Epithelial cell of proximal tubule (primary cell): ENCODE data around the gene C14orf132. TPM values are rescaled to one million over a fixed set of nuclear protein-coding genes. Genes with fewer than 3 reads are reported as not detected.

ENCODE experiments used
- DNase-seq: peaks from one replicate; pipeline ENCODE4 v3.0.0-alpha.2; 2011; ENCODE audit warnings: low read depth
- H3K4me3 ChIP-seq: 2 replicates; pipeline ENCODE4 v1.5.1; 2011; ENCODE audit warnings: low read depth, mild to moderate bottlenecking, low read length
- total RNA-seq: library from RNA; depleted of rRNA; stranded (reverse); fragments of >200 nt; gene quantifications from 2 replicates; pipeline ENCODE4 v1.2.3, GENCODE V29; 2015
- TF ChIP-seq, protein P1 (sequence below): conservative IDR thresholded peaks from 2 replicates; pipeline ENCODE4 v1.5.1; 2012; ENCODE audit warnings: low read depth, mild to moderate bottlenecking, low read length

C14orf132 gene
- total RNA-seq, 1 donor from 2014 or later, result 4.0 TPM

DNA sequence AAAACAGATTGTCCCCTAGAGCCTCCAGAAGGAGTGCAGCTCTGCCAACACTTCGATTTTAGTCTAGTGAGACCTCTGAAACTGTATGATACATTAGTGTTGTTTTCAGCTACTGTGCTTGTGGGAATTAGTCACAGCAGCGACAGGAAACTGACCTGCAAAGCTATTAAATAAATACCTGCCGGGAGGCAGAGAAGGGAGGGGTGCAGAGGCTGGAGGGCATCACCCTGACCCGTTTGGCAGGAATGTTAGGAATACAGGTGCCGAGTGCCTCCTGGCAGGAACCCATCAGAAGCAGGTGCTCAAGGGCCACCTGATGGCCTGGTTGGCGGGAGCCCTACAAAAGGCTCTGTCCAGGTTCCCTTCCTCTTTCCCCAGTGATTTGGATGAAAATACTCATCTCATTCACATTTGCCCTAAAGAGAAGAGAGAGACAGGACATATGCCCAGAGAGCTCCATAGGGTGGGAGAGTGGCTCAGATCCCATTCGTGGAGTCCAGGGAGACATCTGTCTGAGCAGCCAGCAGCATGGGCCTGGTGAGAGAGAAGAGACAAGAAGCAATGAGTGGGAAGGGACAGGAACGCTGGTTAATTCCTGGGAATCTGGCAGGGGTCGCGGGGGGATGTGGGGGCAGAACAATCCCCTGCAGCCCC is 44.6 kb downstream of the C14orf132 start:
- no peak overlapping the region for H3K4me3 ChIP-seq
- no peak for DNase-seq
- TF ChIP-seq, protein P1, sequence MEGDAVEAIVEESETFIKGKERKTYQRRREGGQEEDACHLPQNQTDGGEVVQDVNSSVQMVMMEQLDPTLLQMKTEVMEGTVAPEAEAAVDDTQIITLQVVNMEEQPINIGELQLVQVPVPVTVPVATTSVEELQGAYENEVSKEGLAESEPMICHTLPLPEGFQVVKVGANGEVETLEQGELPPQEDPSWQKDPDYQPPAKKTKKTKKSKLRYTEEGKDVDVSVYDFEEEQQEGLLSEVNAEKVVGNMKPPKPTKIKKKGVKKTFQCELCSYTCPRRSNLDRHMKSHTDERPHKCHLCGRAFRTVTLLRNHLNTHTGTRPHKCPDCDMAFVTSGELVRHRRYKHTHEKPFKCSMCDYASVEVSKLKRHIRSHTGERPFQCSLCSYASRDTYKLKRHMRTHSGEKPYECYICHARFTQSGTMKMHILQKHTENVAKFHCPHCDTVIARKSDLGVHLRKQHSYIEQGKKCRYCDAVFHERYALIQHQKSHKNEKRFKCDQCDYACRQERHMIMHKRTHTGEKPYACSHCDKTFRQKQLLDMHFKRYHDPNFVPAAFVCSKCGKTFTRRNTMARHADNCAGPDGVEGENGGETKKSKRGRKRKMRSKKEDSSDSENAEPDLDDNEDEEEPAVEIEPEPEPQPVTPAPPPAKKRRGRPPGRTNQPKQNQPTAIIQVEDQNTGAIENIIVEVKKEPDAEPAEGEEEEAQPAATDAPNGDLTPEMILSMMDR, result no peak

DNA sequence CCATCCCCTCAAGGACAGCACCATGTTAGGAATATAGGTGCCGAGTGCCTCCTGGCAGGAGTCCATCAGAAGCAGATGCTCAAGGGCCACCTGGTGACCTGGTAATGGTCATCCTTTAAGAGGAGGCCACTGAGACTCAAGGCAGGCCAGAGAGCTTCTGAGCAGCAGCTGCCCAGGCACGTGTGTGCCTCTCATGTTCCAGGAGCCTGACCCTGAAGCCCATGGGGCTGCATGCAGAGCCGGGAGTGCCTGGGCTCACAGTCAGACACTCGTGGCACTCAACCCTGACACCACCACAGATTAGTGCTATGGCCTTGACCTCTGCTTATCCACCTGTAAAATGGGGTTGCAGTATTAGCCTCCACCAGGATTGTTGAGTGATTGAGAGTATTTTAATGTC is 45.6 kb downstream of the C14orf132 start:
- no peak for DNase-seq
- TF ChIP-seq, protein P1, result no peak
- no peak overlapping the region for H3K4me3 ChIP-seq

DNA sequence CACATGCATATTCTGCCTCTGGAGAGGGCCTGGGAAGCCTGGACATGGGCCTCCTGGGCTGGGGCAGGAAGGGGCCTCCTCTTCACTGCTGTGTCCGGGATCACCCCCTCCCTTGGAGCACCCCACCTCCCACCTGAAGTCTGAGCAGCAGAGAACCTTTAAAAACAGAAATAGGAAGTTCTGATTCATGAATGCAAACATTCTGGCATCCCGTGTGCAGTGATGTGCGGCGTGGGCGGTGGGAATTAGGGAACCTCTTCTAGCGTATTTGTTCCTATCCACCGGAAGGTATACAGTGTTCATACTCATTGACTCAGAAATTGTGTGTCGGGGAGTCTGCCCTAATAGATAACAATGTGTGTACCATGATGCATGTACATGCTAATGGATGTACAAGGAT is 46.2 kb downstream of the C14orf132 start:
- TF ChIP-seq, protein P1, result no peak
- DNase-seq, result no peak
- no peak overlapping the region for H3K4me3 ChIP-seq

DNA sequence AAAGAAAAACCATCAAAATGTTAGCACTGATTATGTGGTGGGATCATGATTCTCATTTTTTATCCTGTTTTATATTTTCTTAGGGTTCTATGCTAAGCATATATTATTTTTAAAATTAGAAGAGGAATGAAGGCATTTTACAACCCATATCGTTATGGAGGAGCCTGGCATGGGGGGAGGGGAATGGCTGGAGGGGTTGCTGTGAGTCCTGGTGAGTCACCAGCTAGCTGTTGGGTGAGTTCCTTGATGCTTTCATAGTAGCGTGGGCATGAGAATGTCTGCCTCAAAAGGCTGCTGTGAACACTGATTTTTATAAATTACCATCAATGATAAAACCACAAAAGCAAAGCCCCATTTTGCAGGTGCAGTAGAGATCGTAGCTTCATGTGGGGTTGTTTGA is 46.9 kb downstream of the C14orf132 start:
- DNase-seq, result no peak
- TF ChIP-seq, protein P1, result no peak
- H3K4me3 ChIP-seq, result no peak overlapping the region

DNA sequence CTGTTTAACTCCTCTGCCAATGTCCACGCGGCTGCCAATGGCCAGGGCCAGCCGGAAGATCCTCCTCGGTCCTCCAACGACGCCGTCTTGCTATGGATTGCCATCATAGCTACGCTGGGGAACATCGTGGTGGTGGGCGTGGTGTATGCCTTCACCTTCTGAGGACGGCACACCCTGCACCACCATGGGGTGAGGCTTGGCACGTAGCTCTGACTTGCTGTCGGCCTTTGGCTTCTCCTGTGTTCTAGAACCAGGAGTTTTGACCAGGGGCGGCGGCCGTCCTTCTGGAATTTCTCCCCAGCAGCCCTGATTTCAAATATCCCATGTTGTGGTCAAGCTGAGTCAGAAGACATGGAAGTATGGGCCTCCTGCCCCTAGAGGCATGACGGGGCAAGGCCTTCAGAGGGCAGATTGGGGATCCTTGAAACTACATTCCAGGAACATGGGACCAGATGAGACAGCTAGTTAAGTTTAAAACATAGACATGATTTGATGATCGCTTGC is 47.5 kb downstream of the C14orf132 start:
- TF ChIP-seq, protein P1, result no peak
- no peak overlapping the region for H3K4me3 ChIP-seq
- DNase-seq, result no peak

DNA sequence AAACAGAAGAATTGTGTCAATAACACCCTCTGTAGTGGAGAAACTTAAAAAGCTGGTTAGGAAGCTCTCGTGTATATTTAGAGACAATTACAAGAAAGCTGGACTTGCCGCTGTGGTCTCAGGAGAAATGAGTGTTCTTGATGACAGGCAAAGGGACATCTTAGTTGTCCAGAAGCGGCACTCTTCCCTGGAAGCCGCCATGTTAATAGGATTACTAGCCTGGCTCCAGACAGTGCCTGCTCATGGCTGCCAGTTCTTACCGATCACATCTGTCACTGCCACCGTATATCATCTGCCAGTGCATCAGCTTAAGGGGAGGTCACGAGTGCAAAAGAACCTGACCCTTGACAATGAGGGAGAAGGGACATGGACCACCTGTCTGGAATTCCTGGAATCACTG is 48.9 kb downstream of the C14orf132 start:
- TF ChIP-seq, protein P1, result no peak
- DNase-seq, result no peak
- no peak overlapping the region for H3K4me3 ChIP-seq

DNA sequence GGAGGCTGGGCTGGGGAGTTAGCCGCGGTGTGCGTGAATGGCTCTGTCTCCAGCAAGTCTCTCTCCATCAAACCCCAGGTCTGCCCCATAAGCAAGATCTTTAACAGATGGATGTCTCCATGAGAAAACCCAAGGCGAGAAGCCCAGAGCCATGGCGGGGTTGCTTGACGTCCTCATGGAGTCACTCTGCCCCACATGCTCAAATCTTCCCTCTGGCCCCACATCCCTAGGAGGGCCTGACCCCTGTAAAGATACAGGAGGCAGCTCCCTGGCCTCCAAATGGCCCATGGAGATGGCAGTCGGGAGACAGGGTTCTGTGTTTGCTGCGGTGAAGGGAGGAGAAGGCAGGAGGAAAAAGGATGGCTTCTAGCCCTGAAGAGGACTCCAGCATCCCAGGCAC is 49.3 kb downstream of the C14orf132 start:
- no peak for DNase-seq
- TF ChIP-seq, protein P1, result no peak
- no peak overlapping the region for H3K4me3 ChIP-seq
